Smooth muscle cell of the umbilical artery (primary cell): ENCODE results near the gene VWA1. TPM values are rescaled to one million over a fixed set of nuclear protein-coding genes. Genes with fewer than 3 reads are reported as not detected.

Experiments
- total RNA-seq: library from RNA; depleted of rRNA; stranded (reverse); fragments of >200 nt; gene quantifications from 2 replicates; pipeline ENCODE4 v1.2.3, GENCODE V29; 2014

The VWA1 gene, protein sequence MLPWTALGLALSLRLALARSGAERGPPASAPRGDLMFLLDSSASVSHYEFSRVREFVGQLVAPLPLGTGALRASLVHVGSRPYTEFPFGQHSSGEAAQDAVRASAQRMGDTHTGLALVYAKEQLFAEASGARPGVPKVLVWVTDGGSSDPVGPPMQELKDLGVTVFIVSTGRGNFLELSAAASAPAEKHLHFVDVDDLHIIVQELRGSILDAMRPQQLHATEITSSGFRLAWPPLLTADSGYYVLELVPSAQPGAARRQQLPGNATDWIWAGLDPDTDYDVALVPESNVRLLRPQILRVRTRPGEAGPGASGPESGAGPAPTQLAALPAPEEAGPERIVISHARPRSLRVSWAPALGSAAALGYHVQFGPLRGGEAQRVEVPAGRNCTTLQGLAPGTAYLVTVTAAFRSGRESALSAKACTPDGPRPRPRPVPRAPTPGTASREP
- 10.4 and 13.1 TPM in 2 replicates for total RNA-seq

DNA sequence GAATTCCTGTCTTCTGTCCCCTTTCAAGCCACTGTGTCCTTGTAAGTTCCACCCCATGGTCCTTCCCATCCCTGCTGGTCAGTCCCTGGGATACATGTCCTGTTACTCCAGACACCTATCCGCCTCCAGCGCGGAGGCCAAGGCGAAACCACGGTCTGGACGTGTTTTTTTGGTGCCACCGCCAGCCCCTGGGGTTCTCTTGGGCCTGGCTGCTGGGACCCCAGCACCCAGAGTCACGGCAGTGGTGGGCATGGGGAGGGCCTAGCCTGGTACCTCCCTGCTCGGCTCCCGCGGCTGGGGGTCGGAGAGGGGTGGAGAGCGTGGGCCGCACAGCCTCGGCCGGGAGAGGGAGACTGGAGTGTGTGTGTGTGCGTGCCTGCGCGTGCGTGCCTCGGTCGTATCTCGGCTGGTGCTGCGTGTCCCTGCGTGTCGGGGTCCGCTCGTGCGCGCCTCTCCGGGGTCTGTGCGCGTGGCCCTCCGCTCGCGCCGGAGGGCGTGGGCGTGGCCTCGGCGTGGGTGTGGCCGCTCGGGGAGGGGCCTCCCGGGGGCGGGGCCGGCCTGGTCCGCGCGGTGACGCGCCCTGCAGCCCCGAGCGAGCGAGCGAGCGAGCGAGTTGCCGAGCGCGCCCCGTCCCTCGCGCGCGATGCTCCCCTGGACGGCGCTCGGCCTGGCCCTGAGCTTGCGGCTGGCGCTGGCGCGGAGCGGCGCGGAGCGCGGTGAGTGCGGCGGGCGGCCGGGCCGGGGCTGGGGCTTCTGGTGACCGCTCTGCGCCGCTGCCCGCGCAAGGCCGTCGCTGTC lies at the start of gene VWA1:
Gene VWA1, plus strand, starts transcription at position 585 of the 798 bp plus-strand sequence. Its CDS starts 59 bp downstream, at position 644.

DNA sequence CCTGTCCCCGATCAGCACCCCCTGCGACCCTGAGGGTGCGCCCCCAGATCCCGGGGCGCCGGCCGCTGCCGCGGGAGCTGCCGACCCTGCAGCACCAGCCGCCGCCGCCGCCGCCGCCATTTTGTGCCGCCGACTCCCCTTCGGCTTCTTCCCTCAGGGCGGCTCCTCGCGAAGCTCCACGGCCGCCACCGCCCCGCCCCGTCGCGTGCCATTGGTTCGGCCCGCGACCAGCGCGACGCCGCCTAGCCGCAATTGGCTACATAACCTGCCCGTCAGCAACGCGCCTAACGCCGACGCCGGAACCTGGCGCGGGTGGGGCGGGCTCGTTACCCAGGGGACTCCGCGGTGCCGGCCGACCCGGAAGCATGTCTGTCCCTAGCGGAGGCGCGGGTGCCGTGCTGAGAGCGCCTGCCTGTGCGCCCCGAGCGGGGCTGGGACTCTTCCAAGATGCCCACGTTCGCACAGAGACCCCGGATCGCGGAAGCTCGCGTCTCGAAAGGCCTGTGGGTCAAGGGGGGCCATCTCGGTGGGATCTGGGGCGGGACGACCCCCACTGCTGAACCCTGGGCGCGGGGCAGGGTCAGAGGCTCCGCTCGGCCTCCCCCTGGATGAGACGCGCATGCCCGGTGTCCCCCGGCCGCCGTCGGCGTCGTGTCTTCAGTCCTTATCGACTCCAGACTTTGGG lies 36.2 kb upstream of the VWA1 start, which contains the start of gene CCNL2:
Gene CCNL2, minus strand, starts transcription at position 149 of the 685 bp plus-strand sequence. Its CDS starts 29 bp downstream, at position 120.

DNA sequence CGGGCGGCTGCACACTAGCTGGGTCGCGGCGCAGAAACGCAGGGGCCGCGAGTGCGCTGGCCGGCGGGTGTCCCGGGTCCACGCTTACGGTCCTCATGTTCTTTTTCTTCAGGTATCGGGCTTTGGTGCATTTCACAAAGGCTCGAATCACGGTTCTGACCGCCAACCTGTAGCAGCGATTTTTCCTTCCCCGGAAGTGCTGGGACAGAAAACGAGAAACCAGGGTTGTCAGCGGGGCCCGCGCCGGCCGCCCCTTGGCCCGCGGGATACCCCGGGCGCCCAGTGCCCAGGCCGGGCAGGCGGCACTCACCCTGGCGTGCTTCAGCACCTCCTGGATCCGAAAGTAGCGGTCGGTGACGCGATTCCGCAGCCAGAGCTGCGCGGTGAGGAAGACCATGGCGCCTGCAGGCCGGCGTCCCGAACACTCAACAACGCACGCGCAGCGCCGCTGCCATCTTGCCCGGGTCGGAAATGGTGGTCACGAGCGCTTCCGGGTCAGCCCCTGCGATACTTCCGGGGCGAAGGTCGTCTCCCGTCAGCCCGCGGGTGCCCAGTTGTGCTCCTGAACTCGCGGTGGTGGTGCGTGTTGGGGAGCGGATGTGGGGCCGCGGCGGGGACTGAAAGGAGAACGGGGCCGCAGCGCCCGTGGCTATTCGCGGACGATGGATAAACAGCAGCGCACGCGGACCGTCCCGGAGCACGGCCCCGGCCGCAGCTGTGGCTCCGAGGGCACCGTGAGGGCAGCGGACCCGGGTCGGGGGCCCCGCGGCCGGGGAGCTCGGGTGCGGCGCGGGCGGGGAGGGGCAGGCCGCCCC lies 28.5 kb upstream of the VWA1 start, which contains the start of gene MRPL20:
Gene MRPL20, minus strand, starts transcription at position 473 of the 815 bp plus-strand sequence. Its CDS starts 76 bp downstream, at position 397.

DNA sequence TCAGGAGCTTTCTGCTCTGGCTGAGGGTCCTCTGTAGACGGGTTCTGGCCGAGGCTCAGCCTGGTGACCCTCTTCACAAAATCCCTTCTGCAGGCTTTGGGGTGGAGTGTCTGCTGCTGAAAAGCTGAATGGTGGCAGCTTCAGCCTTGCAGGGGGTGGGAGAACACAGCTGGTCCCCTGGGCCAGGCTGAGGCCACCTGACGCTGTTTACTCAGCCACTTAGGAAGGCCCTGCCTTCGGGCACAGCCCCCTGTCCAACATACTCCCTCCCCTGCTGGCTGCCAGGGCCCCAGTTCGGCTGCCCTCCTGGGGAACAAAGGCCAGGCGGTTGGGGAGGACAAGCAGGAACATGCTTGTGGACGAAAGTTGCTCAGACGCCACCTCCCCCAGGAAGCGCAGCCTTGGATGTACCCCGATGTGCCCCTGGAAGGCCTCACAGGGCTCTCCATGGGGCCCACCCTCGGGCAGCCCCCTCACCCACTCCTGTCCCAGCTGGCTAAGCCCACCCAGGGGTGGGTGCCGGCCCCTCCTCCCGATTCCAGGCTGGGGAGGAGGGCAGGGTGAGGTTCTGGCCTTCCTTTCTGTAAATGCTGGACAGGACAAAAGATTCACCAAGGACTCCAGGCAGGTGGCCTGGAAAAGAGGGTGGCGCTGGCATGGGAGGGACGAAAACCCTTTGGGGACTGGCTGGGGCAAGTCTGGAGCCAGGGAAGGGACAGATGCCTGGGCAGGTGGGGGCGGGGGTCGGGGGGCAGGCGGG lies 14.2 kb upstream of the VWA1 start, which contains the start of gene ANKRD65:
Gene ANKRD65, minus strand, starts transcription at position 130 of the 760 bp plus-strand sequence. CDS start 271 bp downstream, outside the sequence.

DNA sequence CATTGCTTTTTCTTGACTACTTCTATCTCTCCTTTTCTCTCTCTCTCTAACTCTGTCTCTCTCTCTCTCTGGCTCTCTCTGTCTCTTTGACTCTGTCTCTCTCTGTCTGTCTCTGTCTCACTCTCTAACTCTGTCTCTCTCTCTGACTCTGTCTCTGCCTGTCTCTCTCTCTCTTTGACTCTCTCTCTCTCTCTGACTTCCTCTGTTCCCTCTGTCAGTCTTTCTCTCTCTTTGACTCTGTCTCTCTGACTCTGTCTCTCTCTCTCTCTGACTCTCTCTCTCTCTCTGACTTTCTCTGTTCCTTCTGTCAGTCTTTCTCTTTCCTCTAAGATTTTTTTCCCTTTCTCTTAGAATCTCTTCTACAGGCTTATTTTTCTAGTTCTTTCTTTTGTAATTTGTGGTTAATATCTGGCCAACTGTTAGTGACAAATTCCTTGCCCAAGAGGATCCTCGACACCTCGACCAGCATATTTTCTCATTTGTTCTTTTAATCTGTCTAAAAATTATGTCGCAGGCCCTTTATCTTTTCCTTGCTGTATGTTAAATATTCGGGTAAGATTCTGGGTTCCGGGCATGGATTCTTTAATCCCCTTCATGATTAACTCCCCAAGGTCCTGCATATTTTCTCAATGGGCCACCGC lies 13.7 kb downstream of the VWA1 start, which contains the start of gene ATAD3C:
Gene ATAD3C, plus strand, starts transcription at position 591 of the 641 bp plus-strand sequence. CDS start 995 bp downstream, outside the sequence.

DNA sequence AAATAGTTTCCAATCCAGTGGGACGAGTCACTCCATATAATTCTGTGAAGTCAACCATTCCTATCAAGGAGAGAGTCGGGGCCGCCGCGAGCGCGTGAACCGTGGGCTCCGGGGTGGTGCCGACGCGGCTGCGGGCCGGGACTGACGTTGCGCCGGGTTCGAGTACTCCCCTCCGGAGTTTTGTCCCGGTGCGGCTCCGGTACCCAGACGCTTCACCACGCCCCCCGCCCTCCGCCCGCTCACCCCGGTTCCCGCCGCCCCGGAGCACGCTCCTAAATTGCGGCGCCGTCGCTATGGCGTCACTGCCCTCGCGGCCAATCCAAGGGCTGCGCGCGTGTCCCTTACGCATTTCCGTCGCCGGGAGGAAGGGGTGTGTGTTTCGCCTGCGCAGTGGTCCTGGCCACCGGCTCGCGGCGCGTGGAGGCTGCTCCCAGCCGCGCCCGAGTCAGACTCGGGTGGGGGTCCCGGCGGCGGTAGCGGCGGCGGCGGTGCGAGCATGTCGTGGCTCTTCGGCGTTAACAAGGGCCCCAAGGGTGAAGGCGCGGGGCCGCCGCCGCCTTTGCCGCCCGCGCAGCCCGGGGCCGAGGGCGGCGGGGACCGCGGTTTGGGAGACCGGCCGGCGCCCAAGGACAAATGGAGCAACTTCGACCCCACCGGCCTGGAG lies 36.0 kb downstream of the VWA1 start, which contains the start of gene ATAD3B:
Gene ATAD3B, plus strand, starts transcription at position 377 of the 664 bp plus-strand sequence. Its CDS starts 120 bp downstream, at position 497.

Other genes with a start within 250 kb of the VWA1 start
- not detected in 2 replicates for gene TNFRSF18, start 229.1 kb upstream of the VWA1 start, total RNA-seq
- gene TNFRSF4, start 221.5 kb upstream of the VWA1 start, total RNA-seq: under 0.01 and 0.14 TPM in 2 replicates
- 190 and 205 TPM in 2 replicates for gene SDF4, start 203.7 kb upstream of the VWA1 start, total RNA-seq
- gene B3GALT6, start 203.5 kb upstream of the VWA1 start, total RNA-seq: 32.1 and 37.1 TPM in 2 replicates
- 0.92 and 1.5 TPM in 2 replicates for gene C1QTNF12, start 189.0 kb upstream of the VWA1 start, total RNA-seq
- 33.9 and 43.6 TPM in 2 replicates for gene UBE2J2, start 161.8 kb upstream of the VWA1 start, total RNA-seq
- gene SCNN1D, start 155.3 kb upstream of the VWA1 start, total RNA-seq: 1.2 and 2.3 TPM in 2 replicates
- 52.6 and 71.8 TPM in 2 replicates for gene ACAP3, start 127.8 kb upstream of the VWA1 start, total RNA-seq
- gene PUSL1, start 127.1 kb upstream of the VWA1 start, total RNA-seq: 16.9 and 17.8 TPM in 2 replicates
- gene INTS11, start 111.0 kb upstream of the VWA1 start, total RNA-seq: 41.9 and 59.4 TPM in 2 replicates
- gene CPTP, start 110.9 kb upstream of the VWA1 start, total RNA-seq: 8.0 and 12.5 TPM in 2 replicates
- gene TAS1R3, start 104.4 kb upstream of the VWA1 start, total RNA-seq: 0.23 and 0.30 TPM in 2 replicates
- gene DVL1, start 86.3 kb upstream of the VWA1 start, total RNA-seq: 65.0 and 105 TPM in 2 replicates
- gene MXRA8, start 77.1 kb upstream of the VWA1 start, total RNA-seq: 172 and 187 TPM in 2 replicates
- 52.6 and 85.8 TPM in 2 replicates for gene AURKAIP1, start 60.5 kb upstream of the VWA1 start, total RNA-seq
- gene CCNL2, start 36.4 kb upstream of the VWA1 start, total RNA-seq: 189 and 195 TPM in 2 replicates
- 53.1 and 68.6 TPM in 2 replicates for gene MRPL20, start 28.4 kb upstream of the VWA1 start, total RNA-seq
- gene ANKRD65, start 14.4 kb upstream of the VWA1 start, total RNA-seq: 0.18 and 0.30 TPM in 2 replicates
- gene ATAD3C, start 14.0 kb downstream of the VWA1 start, total RNA-seq: 0.09 TPM in 1 of 2 replicates, not detected in the other
- gene ATAD3B, start 36.1 kb downstream of the VWA1 start, total RNA-seq: 13.7 and 26.3 TPM in 2 replicates
- gene ATAD3A, start 76.5 kb downstream of the VWA1 start, total RNA-seq: 24.1 and 49.1 TPM in 2 replicates
- gene TMEM240, start 104.9 kb downstream of the VWA1 start, total RNA-seq: 2.4 and 2.9 TPM in 2 replicates
- 66.5 and 81.4 TPM in 2 replicates for gene SSU72, start 139.2 kb downstream of the VWA1 start, total RNA-seq
- gene FNDC10, start 164.4 kb downstream of the VWA1 start, total RNA-seq: 2.1 and 2.6 TPM in 2 replicates
- 100 and 129 TPM in 2 replicates for gene MIB2, start 179.8 kb downstream of the VWA1 start, total RNA-seq
- 17.6 and 23.2 TPM in 2 replicates for gene MMP23B, start 196.5 kb downstream of the VWA1 start, total RNA-seq
- gene CDK11B, start 223.3 kb downstream of the VWA1 start, total RNA-seq: 5.0 and 9.6 TPM in 2 replicates